Measurements from ENCODE around the gene CAPS.
"Not testable (repeated sequence)": the region's sequence is repeated elsewhere in the genome, so short reads cannot be mapped to it uniquely, and the experiment has no call there.

The CAPS gene

DNA sequence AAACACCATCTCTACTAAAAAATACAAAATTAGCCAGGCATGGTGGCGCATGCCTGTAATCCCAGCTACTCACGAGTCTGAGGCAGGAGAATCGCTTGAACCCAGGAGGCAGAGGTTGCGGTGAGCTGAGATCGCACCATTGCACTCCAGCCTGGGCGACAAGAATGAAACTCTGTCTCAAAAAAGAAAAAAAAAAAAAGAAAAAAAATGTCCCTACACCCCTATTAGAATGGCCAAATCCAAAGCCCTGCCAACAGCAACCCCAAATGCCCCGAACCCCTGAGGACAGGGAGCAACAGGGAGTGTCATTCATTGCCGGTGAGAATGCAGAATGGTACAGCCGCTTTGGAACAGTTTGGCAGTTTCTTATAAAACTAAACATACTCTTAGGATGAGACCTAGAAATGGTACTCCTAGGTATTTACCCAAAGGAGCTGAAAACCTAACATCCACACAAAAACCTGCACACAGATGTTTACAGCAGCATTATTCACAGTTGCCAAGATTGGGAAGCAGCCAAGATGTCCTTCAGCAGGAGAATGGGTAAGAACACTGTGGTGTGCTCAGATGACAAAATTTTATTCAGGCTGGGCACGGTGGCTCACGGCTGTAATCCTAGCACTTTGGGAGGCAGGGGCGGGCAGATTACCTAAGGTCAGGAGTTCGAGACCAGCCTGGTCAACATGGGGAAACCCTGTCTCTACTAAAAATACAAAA, 30.7 kb upstream of the CAPS start:
- not testable (repeated sequence) for H3K27me3 Mint-ChIP-seq; H3K4me3 Mint-ChIP-seq; H3K27ac Mint-ChIP-seq; DNase-seq (ENCODE audit: low spot score in 2 of 2); H3K36me3 Mint-ChIP-seq; H3K9me3 Mint-ChIP-seq; H3K4me1 Mint-ChIP-seq; ATAC-seq (ENCODE audit: low read depth)

DNA sequence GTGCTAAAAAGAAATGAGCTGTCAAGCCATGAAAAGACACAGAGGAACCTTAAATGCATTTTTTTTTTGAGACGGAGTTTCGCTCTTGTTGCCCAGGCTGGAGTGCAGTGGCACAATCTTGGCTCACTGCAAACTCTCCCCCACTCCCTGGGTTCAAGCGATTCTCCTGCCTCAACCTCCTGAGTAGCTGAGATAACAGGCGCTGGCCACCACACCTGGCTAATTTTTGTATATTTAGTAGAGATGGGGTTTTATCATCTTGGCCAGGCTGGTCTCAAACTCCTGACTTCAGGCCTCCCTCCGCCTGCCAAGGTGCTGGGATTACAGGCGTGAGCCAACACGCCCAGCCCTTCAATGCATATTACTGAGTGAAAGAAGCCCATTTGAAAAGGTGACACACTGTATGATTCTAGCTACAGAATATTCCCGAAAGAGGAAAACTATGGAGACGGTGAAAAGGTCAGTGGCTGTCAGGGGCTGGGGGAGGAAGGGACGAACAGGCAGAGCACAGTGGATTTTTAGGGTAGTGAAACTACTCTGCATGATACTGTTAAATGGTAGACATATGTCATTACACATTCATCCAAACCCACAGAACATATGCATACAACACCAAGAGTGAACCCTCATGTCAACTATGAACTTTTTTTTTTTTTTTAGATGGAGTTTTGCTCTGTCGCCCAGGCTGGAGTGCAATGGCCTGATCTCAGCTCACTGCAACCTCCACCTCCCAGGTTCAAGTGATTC, 29.8 kb upstream of the CAPS start:
- H3K4me3 Mint-ChIP-seq; H3K27me3 Mint-ChIP-seq; H3K27ac Mint-ChIP-seq; H3K4me1 Mint-ChIP-seq; H3K9me3 Mint-ChIP-seq; DNase-seq (ENCODE audit: low spot score in 2 of 2); H3K36me3 Mint-ChIP-seq: not testable (repeated sequence)
- peak; percentile 73 for ATAC-seq (ENCODE audit: low read depth)

DNA sequence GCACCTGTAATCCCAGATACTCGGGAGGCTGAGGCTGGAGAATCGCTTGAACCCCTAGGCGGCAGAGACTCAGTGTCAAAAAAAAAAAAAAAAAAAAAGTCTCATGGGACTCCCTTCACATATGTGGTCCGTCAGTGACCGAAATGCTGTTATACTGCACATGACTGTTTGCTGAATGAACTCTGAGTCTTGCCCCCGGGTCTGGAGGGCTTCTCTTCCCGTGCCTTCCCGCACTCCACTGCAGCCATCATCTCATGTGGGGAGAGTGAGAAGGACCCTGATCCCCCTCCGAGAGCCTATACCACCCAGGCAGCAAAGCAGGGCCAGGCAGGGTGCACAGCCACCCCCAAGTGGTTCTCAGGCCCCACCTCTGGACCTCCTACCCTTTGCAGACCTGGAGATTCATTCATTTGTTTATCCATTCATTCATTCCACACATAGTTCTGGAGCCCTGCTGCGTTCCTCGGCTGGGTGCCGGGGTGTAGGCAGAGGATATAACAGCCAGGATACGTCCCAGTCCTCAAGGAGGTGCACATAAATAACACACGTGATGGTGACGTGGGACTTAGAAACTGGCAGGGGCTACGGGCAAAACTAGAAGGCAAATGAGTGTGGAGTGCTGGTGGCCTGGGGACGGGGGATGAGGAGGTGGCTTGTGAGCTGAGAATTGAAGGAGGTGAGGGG, 24.6 kb upstream of the CAPS start:
- Mint-ChIP-seq H3K9me3 (no peaks in the 10 kb centered on the region), H3K4me1 (peaks cover 4% of the 10 kb centered on the region), H3K27me3 (peaks cover 9% of the 10 kb centered on the region), H3K36me3 (no peaks in the 10 kb centered on the region), H3K4me3 (no peak overlapping the region), H3K27ac (no peak overlapping the region)
- DNase-seq (ENCODE audit: low spot score in 2 of 2) (no peak), ATAC-seq (ENCODE audit: low read depth) (no peak)

DNA sequence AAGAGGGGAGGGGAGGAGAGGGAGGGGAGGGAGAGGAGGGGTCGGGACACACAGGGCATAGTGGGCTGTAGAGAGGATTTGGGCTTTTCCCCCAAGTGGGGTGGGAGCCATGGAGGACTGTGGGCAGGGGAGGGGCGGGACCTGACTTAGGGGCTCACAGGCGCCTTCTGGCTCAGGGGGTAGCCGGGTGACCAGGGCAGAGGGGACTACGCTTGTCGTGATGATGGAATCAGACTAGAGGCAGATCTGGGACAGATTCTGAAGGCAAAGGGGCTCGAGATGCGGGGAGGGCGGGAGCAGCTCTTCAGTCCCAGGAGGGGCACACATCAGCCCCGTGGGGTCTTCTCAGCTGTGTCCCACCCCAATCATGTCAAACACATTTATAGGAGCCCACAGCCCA, 24.0 kb upstream of the CAPS start:
- Mint-ChIP-seq H3K4me3 (no peak overlapping the region), H3K27me3 (peaks cover 9% of the 10 kb centered on the region), H3K36me3 (no peaks in the 10 kb centered on the region), H3K27ac (no peak overlapping the region), H3K9me3 (no peaks in the 10 kb centered on the region), H3K4me1 (peaks cover 4% of the 10 kb centered on the region)
- ATAC-seq (ENCODE audit: low read depth) (no peak), DNase-seq (ENCODE audit: low spot score in 2 of 2) (no peak)

DNA sequence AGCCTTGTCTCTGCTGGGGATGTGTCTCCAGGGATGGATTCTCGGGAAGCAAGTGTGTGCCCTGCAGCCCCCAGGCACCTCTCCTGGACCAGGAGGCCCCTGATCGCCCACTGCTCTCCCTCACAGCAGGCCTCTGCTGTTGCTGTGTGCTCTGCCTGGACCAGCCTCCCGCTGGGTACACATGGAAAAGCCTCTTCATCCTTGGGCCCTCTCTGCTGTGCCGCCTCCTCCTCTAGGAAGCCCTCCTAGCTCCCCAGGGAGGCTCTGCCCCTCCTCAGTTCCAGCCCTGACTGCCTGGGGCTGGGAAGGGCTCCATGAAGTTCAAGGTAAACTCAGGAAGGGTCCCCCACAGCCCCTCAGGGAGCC, 22.5 kb upstream of the CAPS start:
- Mint-ChIP-seq H3K9me3 (no peaks in the 10 kb centered on the region), H3K36me3 (peaks cover 5% of the 10 kb centered on the region), H3K27me3 (peaks cover 6% of the 10 kb centered on the region), H3K27ac (no peak overlapping the region), H3K4me1 (peaks cover 7% of the 10 kb centered on the region), H3K4me3 (no peak overlapping the region)
- ATAC-seq (ENCODE audit: low read depth) (no peak), DNase-seq (ENCODE audit: low spot score in 2 of 2) (no peak)

DNA sequence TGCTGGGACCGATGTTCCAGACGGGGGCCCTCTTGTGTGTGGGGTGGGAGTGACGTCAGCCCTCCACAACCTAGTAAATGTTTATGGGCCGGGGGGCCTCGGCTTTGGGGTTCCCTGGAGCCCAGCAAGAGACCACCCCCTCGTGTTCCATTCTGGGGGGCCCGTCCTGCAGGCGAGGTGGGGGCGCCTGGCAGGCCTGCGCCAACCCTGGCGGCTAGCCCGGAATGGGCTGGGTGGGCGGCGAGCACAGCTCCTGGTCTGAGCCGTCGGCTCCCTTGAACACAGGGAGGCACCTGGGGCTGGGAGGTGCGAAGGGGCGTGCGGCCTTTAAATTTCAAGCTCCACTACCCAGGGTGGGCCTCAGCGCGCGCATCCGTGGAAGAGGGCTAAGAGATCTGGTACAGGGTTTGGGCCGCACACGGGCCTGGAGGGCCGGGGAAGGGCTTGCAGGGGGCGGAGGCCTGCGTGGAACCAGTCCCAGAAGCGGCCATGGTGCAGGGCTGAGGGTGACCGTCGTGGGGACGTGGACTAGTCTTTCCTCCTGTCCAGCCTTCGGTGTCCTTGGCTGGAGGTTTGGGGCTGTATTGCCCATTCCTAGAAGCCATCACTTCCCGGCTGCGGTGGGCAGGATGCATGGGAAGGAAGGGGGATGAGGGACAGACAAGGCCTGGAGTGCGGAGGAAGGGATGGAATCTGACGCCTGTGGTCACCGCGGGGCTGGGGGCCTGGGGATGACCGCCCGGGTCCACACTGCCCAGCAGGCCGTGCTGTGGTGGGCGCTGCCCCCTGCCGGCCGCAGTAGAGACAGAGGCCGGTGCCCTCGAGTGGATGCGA, 21.9 kb upstream of the CAPS start:
- ATAC-seq (ENCODE audit: low read depth): peak; percentile 42
- H3K9me3 Mint-ChIP-seq: no peaks in the 10 kb centered on the region
- H3K27me3 Mint-ChIP-seq: peaks cover 6% of the 10 kb centered on the region
- peaks cover 5% of the 10 kb centered on the region for H3K36me3 Mint-ChIP-seq
- H3K4me1 Mint-ChIP-seq: peaks cover 7% of the 10 kb centered on the region
- no peak overlapping the region for H3K27ac Mint-ChIP-seq
- H3K4me3 Mint-ChIP-seq: no peak overlapping the region
- DNase-seq (ENCODE audit: low spot score in 2 of 2): no peak

DNA sequence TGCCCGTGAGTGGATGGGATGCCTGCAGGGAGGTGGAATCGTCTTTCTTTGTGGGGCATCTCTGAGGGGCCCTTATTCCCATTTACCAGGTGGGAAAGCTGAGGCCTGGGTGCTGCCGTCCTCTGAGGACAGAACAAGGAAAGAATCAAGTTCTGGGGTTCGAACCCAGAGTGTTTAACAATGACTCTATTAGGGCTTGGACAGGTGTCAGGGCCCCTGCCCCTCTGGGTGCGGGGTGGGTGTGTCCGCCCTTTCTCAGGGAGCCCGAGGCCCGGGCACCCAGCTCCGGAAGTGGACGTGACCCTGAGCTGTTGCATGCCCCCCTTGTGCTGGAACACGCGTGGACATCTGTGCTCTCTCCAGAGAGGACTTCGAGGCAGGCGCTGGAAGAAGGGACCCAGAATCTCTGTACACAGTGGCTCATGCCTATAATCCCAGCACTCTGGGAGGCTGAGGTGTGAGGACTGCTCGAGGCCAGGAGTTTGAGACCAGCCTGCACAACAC, 21.2 kb upstream of the CAPS start:
- H3K4me3 Mint-ChIP-seq: no peak overlapping the region
- ATAC-seq (ENCODE audit: low read depth) (no peak), DNase-seq (ENCODE audit: low spot score in 2 of 2) (no peak)
- H3K9me3 Mint-ChIP-seq: no peaks in the 10 kb centered on the region
- H3K27me3 Mint-ChIP-seq: peaks cover 6% of the 10 kb centered on the region
- H3K4me1 Mint-ChIP-seq: peaks cover 7% of the 10 kb centered on the region
- no peak overlapping the region for H3K27ac Mint-ChIP-seq
- peaks cover 5% of the 10 kb centered on the region for H3K36me3 Mint-ChIP-seq

DNA sequence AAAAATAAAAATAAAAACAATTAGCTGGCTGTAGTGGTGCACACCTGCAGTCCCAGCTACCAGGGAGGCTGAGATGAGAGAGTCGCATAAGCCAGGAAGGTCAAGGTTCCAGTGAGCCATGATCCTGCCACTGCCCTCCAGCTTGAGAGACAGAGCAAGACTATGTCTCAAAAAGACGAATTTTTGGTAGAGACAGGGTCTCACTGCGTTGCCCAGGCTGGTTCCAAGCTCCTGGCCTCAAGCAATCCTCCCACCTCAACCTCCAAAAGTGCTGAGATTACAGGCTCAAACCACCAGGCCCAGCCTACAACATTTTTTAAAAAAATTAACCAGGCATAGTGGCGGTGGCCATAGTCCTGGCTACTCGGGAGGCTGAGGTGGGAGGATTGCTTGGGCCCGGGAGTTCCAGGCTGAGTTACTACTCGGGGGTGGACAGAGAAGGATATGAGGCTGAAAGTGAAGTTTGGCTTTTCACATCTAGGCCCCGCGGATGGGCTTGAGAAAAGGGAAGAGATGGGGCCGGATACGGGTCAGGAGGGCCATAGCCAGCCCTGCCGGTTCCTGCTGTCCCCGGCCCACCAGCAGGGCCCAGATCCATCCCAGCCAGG, 20.7 kb upstream of the CAPS start:
- no peak for DNase-seq (ENCODE audit: low spot score in 2 of 2)
- H3K4me3 Mint-ChIP-seq: no peak overlapping the region
- no peak for ATAC-seq (ENCODE audit: low read depth)
- H3K4me1 Mint-ChIP-seq: peaks cover 7% of the 10 kb centered on the region
- H3K9me3 Mint-ChIP-seq: no peaks in the 10 kb centered on the region
- H3K36me3 Mint-ChIP-seq: peaks cover 5% of the 10 kb centered on the region
- peaks cover 5% of the 10 kb centered on the region for H3K27me3 Mint-ChIP-seq
- no peak overlapping the region for H3K27ac Mint-ChIP-seq

DNA sequence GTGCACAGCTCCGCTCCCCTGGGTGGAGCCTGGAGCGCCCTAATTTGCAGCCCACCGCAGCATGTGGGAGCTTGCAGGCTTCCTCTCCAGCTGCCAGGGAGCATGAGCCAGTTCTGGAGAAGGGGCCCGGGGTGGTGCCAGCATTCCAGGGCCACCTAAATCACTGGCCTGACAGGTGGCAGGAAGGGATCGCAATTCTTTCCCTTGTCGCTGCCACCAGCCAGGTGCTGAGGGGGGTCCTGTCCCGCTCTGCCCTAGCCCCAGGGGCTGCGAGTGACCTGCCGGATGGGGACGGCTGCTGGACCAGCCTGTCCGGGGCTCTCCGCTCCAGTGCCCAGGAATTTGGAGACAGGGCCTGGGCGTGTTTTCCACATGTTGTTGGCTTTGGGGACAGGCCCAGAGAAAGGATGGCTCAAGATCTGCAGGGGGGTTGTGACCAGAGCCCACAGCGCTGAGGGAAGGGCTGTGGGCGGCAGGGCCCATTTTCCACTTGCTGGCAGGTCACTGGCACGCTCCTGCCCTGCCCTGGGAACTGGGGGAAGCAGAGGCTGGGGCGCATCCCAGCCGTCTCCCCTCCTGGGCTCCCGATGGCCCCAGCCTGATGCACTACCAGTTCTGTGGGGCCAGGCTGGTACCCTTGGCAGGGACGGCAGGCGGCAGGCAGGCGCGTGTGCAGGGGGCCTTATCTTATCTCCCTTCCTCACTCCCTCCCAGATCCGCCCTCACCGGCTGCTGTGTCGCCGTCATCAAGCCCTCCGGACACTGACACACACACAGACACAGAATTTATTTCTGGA, 19.9 kb upstream of the CAPS start:
- no peak for ATAC-seq (ENCODE audit: low read depth)
- no peak overlapping the region for H3K4me3 Mint-ChIP-seq
- H3K27me3 Mint-ChIP-seq: peaks cover 5% of the 10 kb centered on the region
- DNase-seq (ENCODE audit: low spot score in 2 of 2): no peak
- peaks cover 7% of the 10 kb centered on the region for H3K4me1 Mint-ChIP-seq
- no peak overlapping the region for H3K27ac Mint-ChIP-seq
- no peaks in the 10 kb centered on the region for H3K9me3 Mint-ChIP-seq
- peaks cover 5% of the 10 kb centered on the region for H3K36me3 Mint-ChIP-seq

DNA sequence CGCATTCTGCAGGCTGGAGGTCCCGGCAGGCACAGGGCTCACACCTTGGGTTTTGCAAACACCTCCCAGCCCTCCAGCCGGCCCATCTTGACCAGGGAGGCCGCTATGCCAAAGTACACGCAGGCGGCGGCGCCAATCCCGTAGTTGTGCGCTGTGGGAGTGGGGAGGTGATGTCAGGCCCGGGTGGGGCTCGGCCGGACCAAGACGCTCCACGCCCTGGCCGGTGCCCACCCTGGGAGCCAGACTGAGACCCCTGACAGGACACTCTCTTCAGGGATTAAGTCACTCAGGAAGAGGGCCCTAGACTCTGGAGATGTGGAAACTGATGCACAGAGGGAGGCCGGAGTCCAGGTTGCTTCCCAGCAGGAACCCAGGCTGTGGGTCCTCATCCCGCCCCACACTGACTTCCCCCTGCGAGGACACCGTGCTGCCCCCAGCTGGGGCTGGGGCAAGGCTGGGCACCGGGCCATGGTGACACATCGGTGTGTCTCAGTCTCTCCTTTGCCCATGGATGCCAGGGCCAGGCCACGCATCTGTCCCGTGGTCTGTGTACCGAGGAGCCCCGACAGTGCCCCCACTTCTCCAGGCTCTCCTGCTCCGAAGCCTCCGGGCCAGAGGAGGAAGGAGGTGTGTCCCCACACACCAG, 19.2 kb upstream of the CAPS start:
- H3K27me3 Mint-ChIP-seq: peaks cover under 1% of the 10 kb centered on the region
- no peak overlapping the region for H3K27ac Mint-ChIP-seq
- no peak overlapping the region for H3K4me3 Mint-ChIP-seq
- peaks cover 8% of the 10 kb centered on the region for H3K4me1 Mint-ChIP-seq
- DNase-seq (ENCODE audit: low spot score in 2 of 2) (no peak), ATAC-seq (ENCODE audit: low read depth) (no peak)
- H3K9me3 Mint-ChIP-seq: no peaks in the 10 kb centered on the region
- peaks cover 5% of the 10 kb centered on the region for H3K36me3 Mint-ChIP-seq

DNA sequence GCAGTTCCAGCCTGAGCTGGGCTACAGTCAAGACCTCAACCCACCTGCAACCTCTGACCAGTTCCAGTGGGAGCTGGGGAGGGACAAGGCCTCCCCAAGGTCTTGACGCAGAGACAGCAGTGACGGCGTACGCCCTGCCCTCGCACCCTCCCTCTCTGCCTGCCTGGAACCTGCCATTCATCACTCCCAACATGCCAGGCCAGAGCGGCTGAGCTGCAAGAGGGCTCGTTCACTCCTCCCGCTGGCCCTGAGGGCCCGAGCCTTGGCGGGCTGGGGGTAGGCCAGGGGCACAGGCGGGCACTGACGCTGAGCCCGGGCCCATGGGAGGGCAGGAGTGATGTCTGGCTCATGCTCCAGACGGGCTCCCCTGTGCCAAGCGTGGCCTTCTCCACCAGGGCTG, 18.6 kb upstream of the CAPS start:
- H3K27ac Mint-ChIP-seq: no peak overlapping the region
- peaks cover 13% of the 10 kb centered on the region for H3K4me1 Mint-ChIP-seq
- ATAC-seq (ENCODE audit: low read depth) (no peak), DNase-seq (ENCODE audit: low spot score in 2 of 2) (no peak)
- no peaks in the 10 kb centered on the region for H3K9me3 Mint-ChIP-seq
- no peaks in the 10 kb centered on the region for H3K27me3 Mint-ChIP-seq
- H3K36me3 Mint-ChIP-seq: peaks cover 9% of the 10 kb centered on the region
- no peak overlapping the region for H3K4me3 Mint-ChIP-seq

DNA sequence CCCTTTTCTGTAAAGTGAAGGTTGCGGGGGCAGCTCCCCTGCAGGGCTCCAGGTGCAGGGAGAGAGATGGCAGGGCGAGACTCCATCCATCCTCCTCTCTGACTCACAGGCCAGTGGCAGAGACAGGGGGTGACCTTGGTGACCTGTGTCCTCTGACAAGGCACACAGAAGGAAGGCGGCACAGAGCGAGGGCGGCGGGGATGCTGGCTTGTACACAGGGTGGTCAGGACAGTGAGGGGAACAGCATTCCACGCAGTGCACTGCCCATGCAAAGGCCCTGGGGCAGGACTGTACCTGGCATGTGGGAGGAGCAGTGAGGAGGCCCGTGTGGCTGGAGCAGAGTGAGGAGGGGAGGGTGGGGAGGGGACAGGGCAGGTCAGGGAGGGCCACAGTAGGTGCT, 18.2 kb upstream of the CAPS start:
- Mint-ChIP-seq H3K4me1 (peaks cover 13% of the 10 kb centered on the region), H3K4me3 (no peak overlapping the region), H3K27ac (no peak overlapping the region), H3K27me3 (no peaks in the 10 kb centered on the region), H3K9me3 (no peaks in the 10 kb centered on the region), H3K36me3 (peaks cover 9% of the 10 kb centered on the region)
- DNase-seq (ENCODE audit: low spot score in 2 of 2) (no peak), ATAC-seq (ENCODE audit: low read depth) (no peak)
